Stimulated activated CD4-positive, alpha-beta T cell treated with anti-CD3 and anti-CD28 coated beads, Interleukin-2, amount 100 ng/mL, for 48 hours (primary cell): ENCODE data around the gene ATP6V1C2.

Experiments
- DNase-seq, 2 donors: peaks; one replicate each; pipeline ENCODE4 v3.0.0-alpha.2; 2020

Gene ATP6V1C2

DNA sequence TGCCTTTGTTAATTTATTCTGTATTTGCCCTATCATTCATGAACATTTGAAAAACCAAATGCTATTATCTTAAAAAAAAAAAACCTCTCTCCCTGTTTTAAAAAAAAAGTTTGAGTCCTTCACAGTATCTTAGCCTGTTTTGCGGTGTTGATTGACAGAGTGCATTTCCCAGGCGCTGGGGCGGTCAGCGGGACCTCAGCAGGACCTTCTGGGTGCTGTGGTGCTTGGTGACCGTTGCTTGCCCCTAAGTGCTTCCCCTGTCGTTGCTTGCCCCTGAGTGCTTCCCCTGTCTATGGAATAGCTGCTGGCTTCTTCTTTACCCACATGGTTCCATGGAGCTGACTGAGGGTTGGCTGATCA, 12.1 kb downstream of the ATP6V1C2 start:
- no peak for DNase-seq

DNA sequence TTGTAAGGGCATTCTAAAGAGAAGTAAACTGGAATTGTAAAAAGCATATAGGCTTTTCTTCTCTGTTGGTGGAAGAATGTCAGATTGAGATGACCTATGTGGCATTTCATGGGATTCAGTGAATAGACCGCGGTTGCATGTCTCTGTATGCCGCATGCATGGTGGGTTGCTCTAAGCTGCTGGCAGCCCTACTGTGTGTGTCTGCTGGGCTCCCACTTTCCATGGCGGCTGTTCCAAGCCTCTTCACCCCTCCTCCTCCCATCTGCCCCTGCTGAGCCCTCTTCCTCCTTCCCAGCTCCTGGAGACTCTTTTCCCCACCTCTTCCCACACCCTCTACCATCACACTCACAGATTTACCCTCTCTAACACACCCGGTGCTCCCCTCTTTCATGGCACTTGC, 12.6 kb downstream of the ATP6V1C2 start:
- no peak for DNase-seq

GRCh38 chr2:10738192-10738591, 16.8 kb downstream of the ATP6V1C2 start:
- DNase-seq: no peak

GRCh38 chr2:10740226-10740625, 18.8 kb downstream of the ATP6V1C2 start:
- no peak for DNase-seq

DNA sequence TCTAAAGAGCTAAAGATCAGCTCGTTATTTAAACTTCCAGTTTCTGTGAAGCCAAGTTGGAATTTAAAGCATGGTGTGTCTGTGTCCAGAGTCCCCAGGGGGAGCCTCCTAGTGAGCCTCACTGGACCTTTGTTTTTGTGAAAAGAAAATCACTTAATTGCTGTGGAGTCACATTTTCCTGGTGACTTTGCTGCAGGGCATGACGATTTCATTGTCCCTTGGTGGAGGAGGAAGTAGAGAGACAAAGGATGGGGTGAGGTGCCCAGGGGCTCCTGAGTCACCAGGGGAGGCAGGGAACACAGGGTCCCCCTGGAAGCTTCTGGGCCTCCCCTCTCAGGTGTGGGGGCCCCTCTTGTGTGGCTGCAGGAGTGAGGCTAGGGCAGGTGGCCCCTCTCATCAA, 19.7 kb downstream of the ATP6V1C2 start:
- no peak for DNase-seq

DNA sequence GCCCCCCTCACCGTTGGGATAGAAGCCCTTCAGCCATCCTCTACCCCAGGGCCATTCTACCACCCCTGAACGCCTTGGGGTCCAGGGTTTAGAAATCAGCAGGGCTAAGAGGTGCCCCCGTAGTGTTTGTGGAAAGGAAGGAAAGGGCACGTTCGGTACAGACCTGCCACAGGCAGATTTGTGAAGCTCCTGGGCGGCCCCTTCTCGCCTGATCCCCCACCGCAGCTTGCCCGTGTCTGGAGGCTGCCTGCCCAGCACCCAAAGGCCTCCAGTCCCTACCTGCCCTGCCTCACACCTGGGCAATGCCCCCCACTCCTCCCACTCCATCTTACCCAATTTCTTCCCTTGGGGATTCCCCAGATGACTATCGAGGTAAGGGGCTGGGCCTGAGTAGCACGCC, 21.2 kb downstream of the ATP6V1C2 start:
- no peak for DNase-seq

GRCh38 chr2:10750610-10751009, 29.2 kb downstream of the ATP6V1C2 start:
- DNase-seq: no peak

DNA sequence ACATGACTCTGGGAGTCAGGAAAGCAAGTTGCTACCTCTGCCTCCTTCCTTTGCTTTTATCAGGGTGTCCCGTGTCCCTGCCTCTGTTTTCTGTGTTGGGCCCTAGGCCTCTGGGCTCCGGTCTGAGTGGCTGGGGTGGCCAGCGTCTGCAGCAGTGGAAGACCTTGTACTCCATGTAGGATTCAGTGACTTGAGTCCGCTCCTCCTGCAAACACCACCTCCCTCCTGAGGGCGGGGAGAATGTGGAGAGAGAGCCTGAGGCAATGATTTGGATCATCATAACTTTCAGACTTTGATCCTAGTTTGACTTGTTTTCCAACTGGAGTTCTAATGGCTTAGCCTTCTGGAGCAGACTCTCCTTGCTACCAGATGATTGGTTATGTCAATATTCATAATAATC, 30.8 kb downstream of the ATP6V1C2 start:
- no peak for DNase-seq

DNA sequence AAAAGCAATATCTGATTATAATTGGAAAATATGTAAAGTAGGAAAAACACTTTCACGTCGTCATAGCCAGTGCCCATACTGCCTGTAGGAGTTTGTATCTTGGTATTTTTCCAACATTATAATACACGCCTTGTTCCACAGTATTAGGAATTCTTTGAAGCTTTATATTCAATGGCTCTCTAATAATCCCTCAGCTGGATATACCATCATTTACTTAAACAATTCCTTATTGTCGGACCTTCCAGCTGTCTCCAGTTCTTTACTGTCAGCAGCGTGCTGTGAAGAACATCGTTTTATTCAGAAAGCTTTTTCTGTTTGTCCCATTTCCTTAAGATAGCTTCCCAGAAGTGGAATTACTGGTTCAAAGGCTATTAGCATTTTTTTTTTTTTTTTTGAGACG, 31.7 kb downstream of the ATP6V1C2 start:
- DNase-seq: no peak

GRCh38 chr2:10753876-10754275, 32.4 kb downstream of the ATP6V1C2 start:
- no peak for DNase-seq

- DNase-seq: no peak
Observed at GRCh38 chr2:10755621-10756020, 34.2 kb downstream of the ATP6V1C2 start.

DNA sequence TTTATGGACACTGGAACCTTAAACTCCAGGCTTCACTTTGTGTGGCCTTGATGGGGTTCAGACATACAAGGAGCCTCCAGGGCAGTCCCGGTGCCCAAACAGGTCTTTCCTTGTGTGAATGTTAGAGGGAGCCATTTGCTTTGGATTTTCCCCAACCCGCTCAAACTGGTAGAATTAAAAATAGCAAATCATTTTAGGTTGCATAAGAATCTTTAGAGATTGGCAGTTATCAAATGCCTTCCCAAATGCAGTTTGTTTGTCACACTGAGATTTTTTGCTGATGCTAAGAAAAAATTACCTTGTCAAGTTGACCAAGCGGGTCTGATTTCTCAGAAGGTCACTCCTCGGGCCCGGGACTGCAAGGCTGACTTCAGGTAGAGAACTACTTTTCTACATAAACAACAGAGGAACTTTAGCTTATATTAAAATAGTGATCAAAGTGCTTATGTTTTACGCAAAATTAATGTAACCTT, 36.4 kb downstream of the ATP6V1C2 start:
- no peak for DNase-seq

DNA sequence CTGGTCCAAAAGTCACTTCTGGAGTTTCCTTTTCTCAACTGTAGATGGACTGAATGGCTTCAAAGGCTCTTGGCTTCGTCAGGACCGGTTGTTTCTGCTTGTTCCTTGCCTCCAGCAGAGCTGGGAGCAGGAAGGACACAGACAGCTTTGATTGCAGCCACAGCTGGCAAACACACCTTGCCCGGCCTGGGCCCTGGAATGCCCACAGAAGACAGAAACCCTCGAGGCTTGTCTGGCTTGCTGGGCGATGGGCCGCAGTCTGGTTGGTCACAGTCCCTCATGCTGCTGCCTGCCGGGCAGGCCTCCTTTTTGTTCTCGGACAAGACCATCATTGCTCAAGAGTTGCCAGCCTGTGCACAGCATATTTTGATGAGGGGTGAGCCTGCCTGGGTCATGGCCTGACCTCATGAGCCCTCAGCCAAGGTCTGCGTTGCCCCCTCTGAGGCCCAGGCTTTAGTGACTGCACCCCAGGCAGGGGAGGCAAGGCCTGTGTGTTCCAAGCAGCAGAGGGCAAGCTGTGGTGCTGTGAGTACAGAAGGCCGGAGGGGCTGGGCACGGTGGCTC, 37.8 kb downstream of the ATP6V1C2 start:
- DNase-seq: no peak

GRCh38 chr2:10760794-10761504, 39.5 kb downstream of the ATP6V1C2 start:
- no peak for DNase-seq

GRCh38 chr2:10761591-10761990, 40.2 kb downstream of the ATP6V1C2 start:
- DNase-seq: no peak

- DNase-seq: no peak
Observed at GRCh38 chr2:10762651-10763460, 41.4 kb downstream of the ATP6V1C2 start.

DNA sequence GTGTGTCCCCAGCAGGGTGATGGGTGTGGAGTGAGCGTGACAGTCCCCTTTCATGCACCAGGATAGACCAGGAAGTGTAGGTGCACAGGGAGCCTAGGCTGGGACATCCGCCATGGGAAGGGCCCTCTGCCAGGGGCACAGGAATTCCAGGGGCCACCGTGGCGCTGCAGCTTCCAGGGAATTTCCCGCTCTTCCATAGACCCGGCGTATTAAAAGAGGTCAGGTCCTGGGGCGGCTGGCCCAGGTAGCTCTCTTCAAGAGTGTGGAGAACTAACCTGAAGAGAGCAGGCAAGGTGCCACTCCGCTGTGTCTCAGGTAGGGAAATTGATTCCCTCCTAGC, 42.0 kb downstream of the ATP6V1C2 start:
- no peak for DNase-seq

DNA sequence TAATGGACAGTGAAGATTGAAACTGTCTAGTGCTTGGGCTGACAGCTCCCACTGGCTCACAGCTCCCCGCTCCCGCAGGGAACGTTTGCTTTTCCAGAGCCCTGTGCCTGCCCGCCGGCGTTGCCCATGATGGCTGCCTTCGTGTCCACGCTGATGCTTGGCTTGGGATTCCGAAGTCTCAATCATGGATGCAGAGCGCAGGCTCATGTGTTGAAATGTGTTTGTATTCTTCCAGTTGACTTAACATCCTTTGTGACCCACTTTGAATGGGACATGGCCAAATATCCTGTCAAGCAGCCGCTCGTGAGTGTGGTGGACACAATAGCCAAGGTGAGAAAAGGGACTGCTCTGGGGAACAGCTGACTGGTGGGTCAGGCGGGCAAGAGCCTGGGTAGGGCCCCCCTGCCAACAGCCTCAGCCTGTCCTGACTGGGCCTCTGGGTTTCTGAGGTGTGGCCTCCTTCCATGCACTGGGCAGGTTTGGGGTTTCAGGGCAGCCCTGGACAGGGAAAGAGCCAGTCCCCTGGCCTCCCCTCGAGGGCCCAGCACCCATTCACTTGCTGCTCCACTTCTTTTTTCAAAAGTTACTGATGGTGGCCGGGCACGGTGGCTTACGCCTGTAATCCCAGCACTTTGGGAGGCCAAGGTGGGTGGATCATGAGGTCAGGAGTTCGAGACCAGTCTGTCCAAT, 42.8 kb downstream of the ATP6V1C2 start:
- DNase-seq: no peak

DNA sequence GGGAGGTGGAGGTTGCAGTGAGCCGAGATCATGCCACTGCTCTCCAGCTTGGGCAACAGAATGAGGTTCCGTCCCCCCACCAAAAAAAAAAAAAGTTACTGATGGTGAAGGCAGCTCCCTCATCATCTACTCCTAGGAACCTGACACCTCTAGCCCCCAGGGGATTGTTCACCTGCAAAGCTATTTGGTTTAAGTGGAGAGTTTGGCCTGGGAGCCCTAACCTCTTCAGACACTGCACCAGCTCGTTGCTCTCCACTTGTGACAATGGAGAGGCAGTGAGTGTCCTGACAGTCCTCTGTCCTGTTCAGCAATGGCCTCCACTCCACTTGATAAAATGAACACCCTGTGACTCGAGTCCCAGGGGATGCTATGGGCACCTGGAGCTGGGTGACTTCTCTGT, 43.5 kb downstream of the ATP6V1C2 start:
- no peak for DNase-seq

GRCh38 chr2:10765461-10765860, 44.0 kb downstream of the ATP6V1C2 start:
- no peak for DNase-seq

DNA sequence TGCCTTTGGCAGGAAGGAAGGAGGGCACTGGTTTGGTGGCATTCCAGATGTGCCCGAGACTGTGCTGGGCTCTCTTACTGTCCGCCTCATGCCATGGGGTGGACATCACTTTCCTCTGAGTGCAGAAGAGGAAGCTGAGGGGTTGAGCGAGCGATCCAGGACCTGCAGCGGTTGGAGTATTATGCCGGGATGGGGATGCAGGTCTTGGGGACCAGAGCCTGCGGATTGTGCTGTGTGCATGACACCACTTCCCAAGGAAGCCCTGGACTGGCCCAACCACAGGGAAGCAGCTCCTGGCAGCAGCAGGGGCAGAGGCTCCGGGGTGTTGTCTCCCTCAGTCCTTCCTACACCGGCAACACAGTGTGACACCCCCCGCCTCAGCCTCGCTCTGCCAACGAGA, 44.5 kb downstream of the ATP6V1C2 start:
- no peak for DNase-seq

DNA sequence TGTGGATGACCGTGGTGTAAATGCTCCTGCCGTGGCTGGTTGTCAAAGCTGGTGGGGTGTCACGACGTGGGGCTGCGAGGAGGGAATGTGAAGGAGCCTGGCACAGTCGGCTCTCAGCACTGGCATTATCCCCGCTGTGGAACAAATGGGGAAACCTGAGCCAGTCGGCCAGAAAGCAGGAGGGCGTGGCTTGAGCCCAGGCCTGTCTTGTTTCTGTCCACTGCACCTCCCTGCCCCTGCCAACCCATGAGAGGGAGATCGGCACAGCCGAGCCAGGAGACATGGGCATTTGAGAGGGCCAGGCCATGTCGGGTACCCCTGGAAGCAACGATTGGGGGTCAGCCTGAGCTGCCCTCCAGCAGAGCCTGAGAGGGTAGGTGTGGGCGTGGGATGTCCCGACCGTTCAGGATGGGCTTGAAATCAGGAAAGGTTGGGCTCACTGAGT, 46.7 kb downstream of the ATP6V1C2 start:
- no peak for DNase-seq

DNA sequence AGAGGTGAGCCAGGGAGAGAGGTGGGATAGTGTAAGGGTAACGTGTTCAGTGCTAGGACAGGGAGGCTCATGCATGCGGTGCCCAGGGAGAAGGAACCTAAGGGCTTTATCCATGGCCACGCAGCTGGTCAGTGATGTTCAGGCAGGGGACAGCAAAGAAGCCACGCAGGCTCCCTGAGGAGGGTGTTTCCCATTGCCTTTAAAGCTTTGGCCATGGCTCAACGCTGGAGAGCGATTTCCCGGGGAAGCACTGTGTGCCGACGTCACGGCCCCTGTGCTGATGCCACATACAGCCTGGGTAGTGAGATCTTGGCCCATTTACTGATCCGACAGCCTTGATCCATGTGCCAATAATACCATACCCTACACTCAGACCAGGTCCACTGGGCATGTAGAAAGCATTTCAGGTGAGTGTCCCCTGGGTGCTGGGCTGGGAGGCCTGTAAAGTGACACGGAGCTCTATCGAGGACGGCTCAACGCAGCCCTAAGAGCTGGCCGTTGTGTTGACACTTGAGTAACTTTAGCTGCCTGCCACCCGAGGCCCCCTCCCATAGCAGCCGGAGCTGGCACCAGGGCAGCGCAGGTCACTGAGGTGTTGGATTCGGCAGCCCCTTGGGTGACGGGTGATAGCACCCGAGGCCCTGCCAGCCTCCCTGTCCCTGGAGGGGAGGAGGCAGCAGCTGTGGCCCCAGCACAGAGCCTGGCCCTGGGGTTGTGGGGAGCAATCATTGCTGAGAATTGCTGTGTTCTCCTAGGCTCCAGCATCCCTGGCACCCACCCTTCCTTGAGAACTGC, 49.7 kb downstream of the ATP6V1C2 start:
- DNase-seq: no peak
